NCI-H345 treated with DMSO at 0.1 percent for 48 hours (cell line): ENCODE results near the gene IFRD2.
A peak's percentile ranks its signal among the peaks of the same experiment; 100 is the strongest.

Experiments
- DNase-seq: peaks from one replicate; lab custom pipeline; 2025; ENCODE audit not compliant: unreplicated experiment; lab: John Stamatoyannopoulos, UW

Gene IFRD2, protein sequence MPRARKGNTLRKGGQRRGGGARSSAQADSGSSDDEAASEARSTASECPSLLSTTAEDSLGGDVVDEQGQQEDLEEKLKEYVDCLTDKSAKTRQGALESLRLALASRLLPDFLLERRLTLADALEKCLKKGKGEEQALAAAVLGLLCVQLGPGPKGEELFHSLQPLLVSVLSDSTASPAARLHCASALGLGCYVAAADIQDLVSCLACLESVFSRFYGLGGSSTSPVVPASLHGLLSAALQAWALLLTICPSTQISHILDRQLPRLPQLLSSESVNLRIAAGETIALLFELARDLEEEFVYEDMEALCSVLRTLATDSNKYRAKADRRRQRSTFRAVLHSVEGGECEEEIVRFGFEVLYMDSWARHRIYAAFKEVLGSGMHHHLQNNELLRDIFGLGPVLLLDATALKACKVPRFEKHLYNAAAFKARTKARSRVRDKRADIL

DNA sequence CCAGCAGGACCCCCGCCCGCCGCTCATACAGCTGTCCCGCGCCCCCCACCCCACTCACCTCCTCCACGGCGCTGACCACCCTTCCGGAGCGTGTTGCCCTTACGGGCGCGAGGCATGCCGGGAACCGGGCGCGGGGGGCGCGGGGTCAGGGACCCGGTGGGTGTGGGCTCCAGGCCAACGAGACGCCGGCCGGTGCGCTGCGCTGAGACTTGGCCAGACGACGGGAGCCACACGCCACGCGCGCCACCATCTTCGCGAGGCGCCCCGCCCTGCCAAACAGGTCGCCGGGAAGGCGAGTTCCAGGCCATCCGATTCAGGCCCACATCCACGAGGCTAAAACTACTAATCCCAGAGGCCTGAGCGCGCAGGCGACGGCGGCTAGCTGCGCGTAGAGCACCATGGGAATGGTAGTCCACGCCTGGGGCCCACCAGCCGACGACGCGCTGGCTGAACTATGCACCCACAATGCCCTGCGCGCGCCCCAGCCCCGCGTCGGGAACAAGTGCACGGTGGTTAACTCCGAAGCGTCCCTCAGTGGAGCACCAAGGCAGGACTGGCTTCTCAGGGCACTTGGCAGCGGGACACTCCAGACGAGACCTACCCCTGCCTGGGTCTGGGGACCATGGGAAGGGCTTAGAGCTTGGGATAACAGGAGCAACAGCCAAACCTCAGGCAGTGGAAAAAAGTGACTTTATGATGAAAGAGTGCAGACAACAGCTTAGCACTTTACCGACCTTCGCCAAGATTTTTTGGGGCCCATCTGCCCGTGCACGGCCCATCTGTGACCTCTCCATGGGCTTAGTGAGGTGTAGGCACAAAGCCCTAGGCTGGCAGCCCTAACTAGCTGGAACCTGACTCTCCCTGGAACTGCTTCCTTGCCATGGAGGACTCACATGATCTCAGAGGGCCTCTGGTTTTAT lies at the start of gene IFRD2:
Gene IFRD2, minus strand, starts transcription at position 271 of the 920 bp plus-strand sequence. Its CDS starts 155 bp downstream, at position 116.
- DNase-seq: peak; percentile 87

GRCh38 chr3:50341537-50341936 lies 49.3 kb upstream of the IFRD2 start:
- no peak for DNase-seq

DNA sequence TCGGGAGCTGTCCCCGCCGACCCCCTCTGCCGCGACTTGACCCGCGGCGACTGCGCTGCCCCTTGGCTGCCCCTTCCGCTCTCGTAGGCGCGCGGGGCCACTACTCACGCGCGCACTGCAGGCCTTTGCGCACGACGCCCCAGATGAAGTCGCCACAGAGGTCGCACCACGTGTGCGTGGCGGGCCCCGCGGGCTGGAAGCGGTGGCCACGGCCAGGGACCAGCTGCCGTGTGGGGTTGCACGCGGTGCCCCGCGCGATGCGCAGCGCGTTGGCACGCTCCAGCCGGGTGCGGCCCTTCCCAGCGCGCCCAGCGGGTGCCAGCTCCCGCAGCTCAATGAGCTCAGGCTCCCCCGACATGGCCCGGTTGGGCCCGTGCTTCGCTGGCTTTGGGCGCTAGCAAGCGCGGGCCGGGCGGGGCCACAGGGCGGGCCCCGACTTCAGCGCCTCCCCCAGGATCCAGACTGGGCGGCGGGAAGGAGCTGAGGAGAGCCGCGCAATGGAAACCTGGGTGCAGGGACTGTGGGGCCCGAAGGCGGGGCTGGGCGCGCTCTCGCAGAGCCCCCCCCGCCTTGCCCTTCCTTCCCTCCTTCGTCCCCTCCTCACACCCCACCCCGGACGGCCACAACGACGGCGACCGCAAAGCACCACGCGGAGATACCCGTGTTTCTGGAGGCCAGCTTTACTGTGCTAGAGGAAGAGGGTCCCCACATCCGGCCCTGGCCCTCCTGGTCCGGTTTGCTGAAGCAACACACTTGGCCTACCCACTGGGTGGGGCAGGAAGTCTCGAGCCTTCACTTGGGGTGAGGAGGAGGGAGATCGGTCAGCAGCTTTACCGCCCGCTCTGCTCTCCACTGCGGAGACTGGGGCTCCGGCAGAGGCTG lies 48.5 kb upstream of the IFRD2 start, which contains the start of gene RASSF1:
Gene RASSF1, minus strand, starts transcription at position 389 of the 882 bp plus-strand sequence. Its CDS starts 31 bp downstream, at position 358.
- DNase-seq: no peak

- DNase-seq: no peak
Observed at GRCh38 chr3:50340147-50340447, 47.9 kb upstream of the IFRD2 start.

DNA sequence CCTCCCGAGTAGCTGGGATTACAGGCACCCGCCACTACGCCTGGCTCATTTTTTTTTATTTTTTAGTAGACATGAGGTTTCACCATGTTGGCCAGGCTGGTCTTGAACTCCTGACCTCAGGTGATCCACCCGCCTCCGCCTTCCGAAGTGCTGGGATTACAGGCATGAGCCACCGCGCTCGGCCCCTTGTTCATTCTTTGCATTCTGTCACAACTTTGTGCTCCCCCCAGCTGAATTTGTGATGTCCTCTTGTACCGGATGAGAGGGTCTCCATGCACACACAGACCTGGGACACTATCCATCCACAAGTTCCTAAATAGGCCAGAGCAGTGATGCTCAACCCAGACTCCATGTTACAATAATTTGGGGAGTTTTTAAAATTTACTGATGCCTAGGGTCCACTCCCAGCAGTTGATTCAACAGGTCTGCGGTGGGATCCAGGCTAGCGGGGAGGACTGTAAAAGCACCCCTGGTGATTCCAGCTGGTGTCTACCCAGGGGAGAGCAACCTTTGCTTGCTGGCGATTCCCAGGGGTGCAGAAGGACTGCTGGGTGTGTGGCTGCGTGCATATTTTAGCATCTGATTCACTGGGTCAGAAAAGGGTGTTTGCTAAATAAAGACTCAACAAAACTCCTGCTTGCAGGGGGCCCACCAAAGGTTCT lies 47.4 kb upstream of the IFRD2 start:
- no peak for DNase-seq

GRCh38 chr3:50338965-50339364 lies 46.7 kb upstream of the IFRD2 start:
- no peak for DNase-seq

DNA sequence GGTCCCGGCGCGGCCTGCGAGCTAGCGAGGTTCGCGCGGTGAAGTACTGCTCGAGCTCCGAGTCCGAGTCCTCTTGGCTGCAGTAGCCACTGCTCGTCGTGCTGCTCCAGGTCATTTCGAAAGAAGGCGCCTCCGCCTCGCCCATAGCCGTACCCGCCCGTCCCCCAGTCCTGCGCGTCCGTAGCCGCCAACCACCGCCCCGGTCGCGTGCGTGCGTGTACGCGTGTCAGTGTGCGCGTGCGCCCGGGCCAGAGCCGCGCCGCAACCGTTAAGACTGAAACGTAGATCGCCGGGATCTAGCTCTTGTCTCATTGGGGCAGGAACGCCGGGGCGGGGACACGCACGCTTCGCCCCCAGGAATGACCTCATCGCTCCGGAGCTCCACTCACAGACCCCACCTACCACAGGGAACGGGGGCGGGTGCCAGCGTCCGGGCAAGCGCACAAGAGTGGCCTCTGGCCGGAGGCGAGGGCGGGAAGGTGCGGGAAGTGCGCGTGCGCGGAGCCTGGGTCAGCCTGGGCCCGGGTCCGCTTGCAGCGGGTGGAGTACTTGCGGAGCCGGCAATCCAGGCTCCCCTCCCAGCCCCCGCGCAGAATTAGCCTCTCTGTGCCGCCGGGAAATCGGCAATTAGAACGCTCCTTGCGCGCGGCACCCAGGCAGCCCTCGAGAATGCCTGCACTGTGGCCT lies 45.1 kb upstream of the IFRD2 start:
- peak; percentile 83 for DNase-seq

GRCh38 chr3:50336452-50337174 lies 44.4 kb upstream of the IFRD2 start:
- DNase-seq: no peak

DNA sequence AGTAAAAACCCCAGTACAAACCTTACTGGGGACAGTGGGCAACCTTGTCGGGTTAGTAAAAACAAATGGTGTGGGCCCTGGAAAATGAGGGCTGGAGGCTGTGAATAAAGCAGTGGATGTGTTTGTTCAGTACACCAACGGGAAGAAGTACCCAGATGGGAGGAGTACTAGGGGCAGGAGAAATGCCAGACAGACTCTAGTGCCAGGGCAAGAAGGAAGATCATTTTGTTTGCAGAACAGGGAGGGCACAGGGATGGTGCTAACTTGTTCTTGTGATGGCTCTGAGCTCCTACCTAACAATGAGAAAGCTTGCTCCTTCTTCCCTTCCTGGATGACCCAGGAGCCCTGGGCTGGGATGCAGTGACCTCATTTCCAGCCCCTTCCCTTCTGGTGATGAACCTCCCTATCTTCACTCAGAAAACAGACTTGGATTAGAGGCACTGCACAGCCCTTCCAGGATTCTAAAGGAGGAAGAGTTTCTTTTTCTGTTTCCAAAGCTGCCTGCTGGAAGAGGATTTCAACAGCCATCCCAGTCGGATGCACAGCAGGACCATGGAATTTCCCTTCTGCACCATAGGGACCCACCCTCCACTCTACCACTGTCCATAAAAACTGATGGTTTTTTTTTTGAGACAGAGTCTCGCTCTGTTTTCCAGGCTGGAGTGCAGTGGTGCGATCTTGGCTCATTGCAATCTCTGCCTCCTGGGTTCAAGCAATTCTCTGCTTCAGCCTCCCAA lies 42.3 kb upstream of the IFRD2 start:
- no peak for DNase-seq

GRCh38 chr3:50333744-50334328 lies 41.6 kb upstream of the IFRD2 start:
- no peak for DNase-seq

GRCh38 chr3:50331364-50331907 lies 39.2 kb upstream of the IFRD2 start:
- no peak for DNase-seq

DNA sequence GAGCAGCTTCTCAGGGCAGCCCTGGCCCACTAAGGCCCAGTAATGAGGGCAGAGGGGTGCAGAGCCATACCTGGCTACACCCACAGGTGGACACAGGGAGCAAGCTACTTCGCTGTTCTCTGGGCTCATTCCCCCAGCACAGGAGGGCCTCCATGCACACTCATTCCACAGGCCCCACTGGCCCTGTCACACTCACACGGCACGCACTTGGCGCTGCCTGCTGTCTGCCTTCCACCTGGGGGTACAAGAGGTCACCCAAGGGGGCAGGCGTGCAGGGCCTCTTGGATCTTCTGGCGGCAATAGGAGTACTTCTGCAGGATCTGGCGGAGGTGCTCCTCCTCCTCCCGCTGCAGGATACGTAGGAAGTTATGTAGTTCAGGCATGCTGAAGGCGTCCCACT lies 38.1 kb upstream of the IFRD2 start:
- DNase-seq: no peak

DNA sequence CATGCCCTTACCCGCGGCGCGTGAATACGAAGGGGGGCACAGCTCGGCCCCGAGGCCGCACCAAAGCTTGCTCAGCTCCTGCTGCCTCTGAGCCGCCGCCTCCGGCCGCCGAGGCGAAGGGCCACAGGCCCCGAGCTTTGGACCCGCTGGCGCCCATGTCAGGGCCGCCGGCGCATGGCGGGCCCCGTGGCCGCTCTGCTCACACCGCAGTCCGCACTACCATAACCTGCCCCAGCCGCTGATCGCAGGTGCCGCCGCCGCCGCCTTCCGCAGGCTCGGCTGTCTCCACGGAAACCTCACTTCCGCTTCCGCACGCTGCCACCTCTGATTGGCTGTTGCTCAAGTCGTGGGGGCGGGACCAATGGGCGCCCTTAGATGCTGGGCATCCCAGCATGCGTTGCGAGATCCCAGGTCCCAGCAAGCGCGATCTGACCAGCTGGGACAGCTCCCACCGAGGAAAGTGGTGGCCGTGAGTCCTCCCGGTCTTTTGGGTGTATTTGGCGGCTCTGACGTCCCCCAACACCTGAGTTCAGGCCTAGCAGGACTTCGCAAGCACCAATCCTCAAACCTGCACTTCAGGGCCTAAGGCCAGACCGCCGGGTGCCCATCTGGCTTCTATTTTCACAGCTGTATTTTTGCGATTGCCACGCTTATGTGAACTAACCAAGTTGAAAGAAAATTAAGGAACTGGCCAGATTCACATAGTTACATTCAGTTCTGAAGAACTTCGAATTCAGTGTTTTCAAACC lies 35.9 kb upstream of the IFRD2 start, which contains the start of gene TUSC2:
Gene TUSC2, minus strand, starts transcription at position 281 of the 749 bp plus-strand sequence. Its CDS starts 124 bp downstream, at position 157.
- DNase-seq: peak; percentile 77

DNA sequence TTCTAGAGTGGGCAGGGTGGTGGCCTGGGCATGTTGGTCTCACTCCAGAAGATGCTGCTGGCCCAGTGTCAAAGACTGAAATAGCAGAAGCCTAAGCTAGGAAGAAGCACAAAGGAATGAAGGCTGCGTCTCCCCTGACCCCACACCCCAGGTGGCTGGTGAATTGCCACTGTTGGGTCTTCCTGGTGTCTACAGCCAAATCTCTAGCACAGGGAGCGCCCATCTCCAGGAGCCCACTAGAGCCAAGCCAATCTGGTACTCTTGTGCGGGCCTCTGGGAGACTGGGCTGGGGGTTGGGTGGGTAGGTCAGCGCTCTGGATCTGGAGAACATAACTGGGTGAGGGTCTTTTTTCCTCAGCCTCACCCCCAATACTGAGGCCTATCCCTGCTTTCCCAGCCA lies 34.9 kb upstream of the IFRD2 start:
- no peak for DNase-seq

DNA sequence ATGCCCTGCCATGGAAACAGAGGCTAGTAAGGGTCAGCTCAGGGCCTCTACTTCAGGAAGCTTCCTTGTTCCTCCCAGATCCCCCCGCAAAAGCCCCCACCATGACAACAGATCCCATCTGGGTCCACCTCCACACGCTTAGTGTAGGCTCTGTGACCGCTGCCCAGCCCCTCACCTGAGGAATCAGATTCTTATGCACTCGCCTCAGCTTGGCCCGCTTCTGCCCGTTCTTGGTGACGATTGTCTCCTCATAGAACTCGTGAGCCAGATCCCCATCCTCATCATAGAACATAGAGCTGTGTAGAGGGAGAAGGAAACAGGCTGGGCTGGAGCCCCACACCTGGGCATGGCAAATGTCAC lies 33.9 kb upstream of the IFRD2 start:
- DNase-seq: no peak

GRCh38 chr3:50325497-50326181 lies 33.4 kb upstream of the IFRD2 start:
- no peak for DNase-seq

DNA sequence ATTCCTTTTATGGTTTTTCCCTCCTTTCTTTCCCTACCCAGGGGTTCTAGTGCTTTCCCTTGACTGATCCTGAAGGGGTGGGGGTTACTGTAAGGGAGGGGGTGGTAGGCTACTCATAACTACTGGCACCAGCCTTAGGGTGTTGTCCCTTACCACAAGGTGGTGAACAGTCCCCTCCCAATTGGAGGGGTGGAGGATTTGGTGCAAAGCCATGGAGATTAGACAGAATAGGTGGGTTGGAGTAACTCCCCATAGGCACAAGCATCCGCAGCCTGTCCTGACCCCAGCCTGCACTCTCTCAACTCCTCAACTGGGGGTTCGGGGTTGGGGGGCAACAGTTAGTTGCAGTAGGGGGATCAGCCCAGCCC lies 32.9 kb upstream of the IFRD2 start:
- DNase-seq: no peak
